ENCODE data around the gene CATSPERD.
A peak's percentile ranks its signal among the peaks of the same experiment; 100 is the strongest.
"Not testable (repeated sequence)": the region's sequence is repeated elsewhere in the genome, so short reads cannot be mapped to it uniquely, and the experiment has no call there.

CATSPERD gene

DNA sequence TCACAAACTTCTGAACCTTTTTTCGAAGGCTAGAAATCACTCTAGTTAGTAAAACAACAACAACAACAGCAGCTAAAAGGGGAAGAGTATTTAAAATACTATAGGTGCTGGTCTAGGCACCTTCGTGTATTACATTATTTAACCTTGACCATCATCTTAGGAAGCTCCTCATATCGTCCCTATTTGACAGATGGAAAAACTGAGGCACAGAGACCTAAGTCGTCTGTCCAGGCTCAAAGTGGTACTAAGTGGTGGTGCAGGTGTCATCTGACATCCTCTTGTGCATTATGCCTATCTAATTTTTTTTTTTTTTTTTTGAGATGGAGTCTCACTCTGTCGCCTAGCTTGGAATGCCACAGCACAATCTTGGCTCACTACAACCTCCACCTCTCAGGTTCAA lies 29.1 kb downstream of the CATSPERD start:
- TF ChIP-seq JUND (IDR thresholded peaks at IDR 0.05; ENCODE audit: low read depth), result no peak
- in situ Hi-C loops (cut with HindIII; ENCODE audit: low pct_unique_long_range_greater_than_20kb, low sequenced_read_pairs), result no loop called here
- DNase-seq (ENCODE audit: low read depth in 1 of 2, low spot score in 1 of 2), result no peak

DNA sequence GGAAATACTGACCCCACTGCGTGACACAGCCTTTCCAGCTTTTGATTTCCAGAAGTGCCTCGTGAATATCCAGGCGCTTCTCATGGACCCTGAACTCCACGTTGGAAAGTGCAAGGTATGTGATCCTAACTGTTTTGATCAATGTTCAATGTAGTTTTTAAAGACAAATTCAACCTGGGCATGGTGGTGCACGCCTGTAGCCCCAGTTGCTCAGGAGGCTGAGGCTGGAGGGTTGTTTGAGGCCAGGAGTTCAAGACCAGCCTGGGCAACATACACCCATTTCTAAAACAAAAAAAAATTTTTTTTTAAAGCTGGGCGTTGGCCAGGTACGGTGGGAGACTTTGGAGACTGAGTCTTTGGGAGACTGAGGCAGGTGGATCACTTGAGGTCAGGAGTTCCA lies 31.3 kb downstream of the CATSPERD start:
- in situ Hi-C loops (cut with HindIII; ENCODE audit: low pct_unique_long_range_greater_than_20kb, low sequenced_read_pairs), result no loop called here
- DNase-seq (ENCODE audit: low read depth in 1 of 2, low spot score in 1 of 2), result no peak
- TF ChIP-seq JUND (IDR thresholded peaks at IDR 0.05; ENCODE audit: low read depth), result no peak

DNA sequence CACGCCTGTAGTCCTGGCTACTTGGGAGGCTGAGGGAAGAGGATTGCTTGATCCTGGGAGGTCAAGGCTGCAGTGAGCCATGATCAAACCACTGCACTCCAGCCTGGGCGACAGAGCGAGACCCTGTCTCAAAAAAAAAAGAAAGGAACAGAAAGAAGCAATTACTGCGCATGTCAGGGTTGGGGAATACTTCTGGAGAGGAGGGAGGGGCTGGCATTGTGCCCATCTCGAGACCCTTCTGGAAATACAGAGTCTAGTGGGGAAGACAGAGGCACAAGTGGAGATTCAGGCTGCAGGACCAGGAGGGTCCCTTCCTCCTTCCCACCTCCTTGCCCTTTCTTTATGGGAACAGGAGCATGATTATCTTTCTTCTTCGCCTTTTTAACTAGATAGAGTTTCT lies 33.3 kb downstream of the CATSPERD start:
- no peak for TF ChIP-seq JUND (IDR thresholded peaks at IDR 0.05; ENCODE audit: low read depth)
- in situ Hi-C loops (cut with HindIII; ENCODE audit: low pct_unique_long_range_greater_than_20kb, low sequenced_read_pairs), result no loop called here
- no peak for DNase-seq (ENCODE audit: low read depth in 1 of 2, low spot score in 1 of 2)

DNA sequence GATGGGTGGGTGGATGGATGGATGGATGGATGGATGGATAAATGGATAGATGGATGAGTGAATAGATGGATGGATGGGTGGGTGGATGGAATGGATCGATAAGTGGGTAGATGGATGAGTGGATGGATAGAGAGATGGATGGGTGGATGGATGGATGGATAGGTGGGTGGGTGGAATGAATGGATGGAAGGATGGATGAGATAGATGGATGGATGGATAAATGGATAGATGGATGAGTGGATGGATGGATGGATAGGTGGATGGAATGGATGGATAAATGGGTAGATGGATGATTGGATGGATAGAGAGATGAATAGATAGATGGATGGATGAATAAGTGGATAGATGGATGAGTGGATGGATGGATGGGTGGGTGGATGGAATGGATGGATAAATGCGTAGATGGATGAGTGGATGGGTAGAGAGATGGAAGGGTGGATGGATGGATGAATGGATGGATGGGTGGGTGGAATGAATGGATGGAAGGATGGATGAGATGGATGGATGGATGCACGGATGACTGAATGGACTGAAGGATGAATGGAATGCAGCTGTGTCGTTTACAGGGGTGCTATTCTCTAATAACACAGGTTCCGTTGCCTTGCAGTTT lies 42.3 kb downstream of the CATSPERD start:
- in situ Hi-C loops (cut with HindIII; ENCODE audit: low pct_unique_long_range_greater_than_20kb, low sequenced_read_pairs), result no loop called here
- TF ChIP-seq JUND (IDR thresholded peaks at IDR 0.05; ENCODE audit: low read depth), result no peak
- no peak for DNase-seq (ENCODE audit: low read depth in 1 of 2, low spot score in 1 of 2)

DNA sequence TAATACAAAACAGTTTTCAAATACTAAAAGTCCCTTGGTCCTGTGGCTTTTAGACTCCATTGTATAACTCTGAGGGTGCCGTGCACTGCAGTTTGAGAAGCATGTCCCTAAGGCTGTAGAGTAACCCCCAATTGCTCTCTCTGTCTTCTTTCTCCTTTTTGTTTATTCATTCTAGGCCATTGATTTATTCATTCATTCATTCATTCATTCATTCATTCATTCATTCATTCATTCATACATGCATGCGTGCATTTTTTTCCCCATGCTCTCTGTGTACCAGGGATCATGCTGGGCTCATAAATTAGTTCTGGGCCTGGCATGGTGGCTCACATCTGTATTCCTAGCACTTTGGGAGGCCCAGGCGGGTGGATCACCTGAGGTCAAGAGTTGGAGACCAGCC lies 44.8 kb downstream of the CATSPERD start:
- TF ChIP-seq JUND (IDR thresholded peaks at IDR 0.05; ENCODE audit: low read depth), result no peak
- in situ Hi-C loops (cut with HindIII; ENCODE audit: low pct_unique_long_range_greater_than_20kb, low sequenced_read_pairs), result no loop called here
- DNase-seq (ENCODE audit: low read depth in 1 of 2, low spot score in 1 of 2), result no peak

DNA sequence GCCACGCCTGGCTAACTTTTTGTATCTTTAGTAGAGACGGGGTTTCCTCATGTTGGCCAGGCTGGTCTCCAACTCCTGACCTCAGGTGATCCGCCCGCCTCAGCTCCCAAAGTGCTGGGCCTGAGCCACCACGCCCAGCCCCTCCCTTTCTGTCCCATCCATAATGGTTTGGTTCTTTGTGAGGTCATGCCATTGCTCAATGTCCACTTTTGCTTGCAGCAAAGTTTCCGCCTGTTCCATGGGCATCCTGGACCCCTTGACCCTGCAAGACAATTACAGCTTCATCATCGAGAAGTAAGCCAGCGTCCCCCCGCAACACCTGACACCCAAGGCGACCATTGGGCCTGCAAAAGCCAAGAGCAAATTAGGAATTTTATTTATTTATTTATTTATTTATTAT lies 47.5 kb downstream of the CATSPERD start:
- TF ChIP-seq JUND (IDR thresholded peaks at IDR 0.05; ENCODE audit: low read depth), result no peak
- in situ Hi-C loops (cut with HindIII; ENCODE audit: low pct_unique_long_range_greater_than_20kb, low sequenced_read_pairs), result no loop called here
- no peak for DNase-seq (ENCODE audit: low read depth in 1 of 2, low spot score in 1 of 2)

DNA sequence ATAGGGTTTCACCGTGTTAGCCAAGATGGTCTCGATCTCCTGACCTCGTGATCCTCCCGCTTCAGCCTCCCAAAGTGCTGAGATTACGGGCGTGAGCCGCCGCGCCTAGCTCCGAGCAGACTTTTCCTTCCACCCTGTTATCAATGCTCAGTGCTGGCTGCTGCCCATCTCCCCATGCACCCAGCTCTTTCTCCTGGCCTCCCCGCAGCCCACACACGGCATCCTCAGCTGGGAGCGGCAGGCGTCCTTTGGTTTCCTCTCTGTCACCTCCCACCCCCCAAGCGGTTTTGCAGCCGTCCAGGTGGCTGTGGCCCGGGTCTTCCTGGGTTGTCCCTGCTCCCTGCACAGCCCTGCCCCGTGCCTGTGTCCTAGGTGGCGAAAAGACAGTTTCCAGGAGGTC lies 52.0 kb downstream of the CATSPERD start:
- DNase-seq (ENCODE audit: low read depth in 1 of 2, low spot score in 1 of 2), result no peak
- in situ Hi-C loops (cut with HindIII; ENCODE audit: low pct_unique_long_range_greater_than_20kb, low sequenced_read_pairs), result no loop called here
- TF ChIP-seq JUND (IDR thresholded peaks at IDR 0.05; ENCODE audit: low read depth), result no peak

DNA sequence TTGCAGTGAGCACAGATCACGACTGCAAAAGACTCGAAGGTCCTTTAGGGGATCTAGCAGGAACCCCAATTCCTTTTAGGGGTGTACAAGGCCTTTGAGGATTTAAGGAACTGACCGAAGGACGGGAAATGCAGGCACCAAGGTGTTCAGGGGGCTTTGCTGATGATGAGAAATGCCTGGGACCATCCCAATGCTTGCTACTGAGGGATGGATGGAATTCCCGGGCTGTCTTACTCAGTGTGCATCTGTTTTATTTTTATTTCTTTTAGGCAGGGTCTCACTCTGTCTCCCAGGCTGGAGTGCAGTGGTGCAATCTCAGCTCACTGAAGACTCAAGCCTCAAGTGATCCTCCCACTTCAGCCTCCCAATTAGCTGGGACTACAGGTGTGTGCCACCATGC lies 52.8 kb downstream of the CATSPERD start:
- no peak for TF ChIP-seq JUND (IDR thresholded peaks at IDR 0.05; ENCODE audit: low read depth)
- no peak for DNase-seq (ENCODE audit: low read depth in 1 of 2, low spot score in 1 of 2)
- in situ Hi-C loops (cut with HindIII; ENCODE audit: low pct_unique_long_range_greater_than_20kb, low sequenced_read_pairs), result no loop called here

DNA sequence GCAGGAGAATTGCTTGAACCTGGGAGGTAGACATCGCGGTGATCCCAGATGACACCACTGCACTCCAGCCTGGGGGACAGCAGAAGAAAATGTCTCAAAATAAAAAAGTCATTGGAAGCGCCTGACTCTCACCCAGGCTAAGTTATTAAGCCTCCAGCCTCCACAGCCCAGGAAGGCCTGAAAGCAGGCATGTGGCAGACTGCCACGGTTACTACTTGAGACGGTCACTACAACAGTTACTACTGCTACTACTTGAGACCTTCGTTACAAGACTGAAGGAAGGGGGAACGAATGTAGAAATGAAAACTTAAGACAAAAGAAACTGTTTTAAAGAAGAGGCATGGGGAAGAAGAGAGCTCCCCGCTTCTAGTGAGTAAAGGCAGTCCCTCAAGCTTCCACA lies 54.5 kb downstream of the CATSPERD start:
- no peak for TF ChIP-seq JUND (IDR thresholded peaks at IDR 0.05; ENCODE audit: low read depth)
- no peak for DNase-seq (ENCODE audit: low read depth in 1 of 2, low spot score in 1 of 2)
- in situ Hi-C loops (cut with HindIII; ENCODE audit: low pct_unique_long_range_greater_than_20kb, low sequenced_read_pairs), result no loop called here

DNA sequence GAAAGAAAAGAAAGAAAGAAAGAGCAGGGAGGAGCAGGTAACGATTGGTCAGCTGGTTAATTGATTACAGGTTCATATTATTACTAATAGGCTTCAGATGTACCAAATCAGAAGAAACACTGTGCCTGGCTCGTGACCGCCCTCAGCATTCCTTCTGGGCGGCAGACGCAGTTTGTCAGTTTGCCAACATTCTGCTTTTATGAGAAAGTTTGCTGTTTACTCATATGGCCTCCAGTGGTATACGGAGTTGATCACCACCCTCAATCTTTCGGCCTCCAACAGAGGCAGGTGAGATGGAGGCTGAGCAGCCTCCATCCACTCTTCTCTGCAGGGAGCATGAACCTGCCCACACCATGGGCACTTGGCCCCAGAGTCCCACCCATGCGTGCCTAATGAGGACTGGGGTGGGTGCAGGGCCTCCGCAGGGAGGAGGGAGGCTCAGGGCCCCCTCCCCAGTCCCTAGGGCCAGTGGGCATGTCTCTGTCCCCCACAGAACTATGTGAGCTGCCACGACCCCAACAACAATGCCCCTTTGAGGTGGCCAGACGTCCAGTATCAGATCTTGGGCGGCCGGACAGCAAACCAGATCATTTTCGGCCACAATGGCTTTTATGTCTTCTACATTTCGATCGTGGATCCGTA lies 55.4 kb downstream of the CATSPERD start:
- no peak for TF ChIP-seq JUND (IDR thresholded peaks at IDR 0.05; ENCODE audit: low read depth)
- peak in 1 of 2 experiments; percentile 48 for DNase-seq (ENCODE audit: low read depth in 1 of 2, low spot score in 1 of 2)
- in situ Hi-C loops (cut with HindIII; ENCODE audit: low pct_unique_long_range_greater_than_20kb, low sequenced_read_pairs), result no loop called here

DNA sequence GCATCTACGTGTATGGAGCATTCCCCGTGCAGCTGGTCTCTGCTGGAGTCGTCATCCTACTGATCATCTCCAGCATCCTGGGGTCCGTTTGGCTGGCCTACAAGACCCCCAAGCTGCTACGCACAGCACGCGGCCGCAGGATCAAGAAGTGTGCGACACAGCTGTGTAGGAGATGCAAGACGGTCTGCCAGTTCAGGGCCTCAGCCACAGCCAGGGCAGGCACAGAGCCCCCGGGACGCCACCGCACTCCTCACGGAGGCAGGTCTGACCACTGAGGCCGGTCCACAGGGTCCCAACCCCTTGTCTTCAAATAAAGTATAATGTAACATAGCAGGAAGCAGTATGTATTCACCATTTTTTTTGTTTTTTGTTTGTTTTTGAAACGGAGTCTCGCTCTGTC lies 58.0 kb downstream of the CATSPERD start:
- TF ChIP-seq JUND (IDR thresholded peaks at IDR 0.05; ENCODE audit: low read depth), result no peak
- in situ Hi-C loops (cut with HindIII; ENCODE audit: low pct_unique_long_range_greater_than_20kb, low sequenced_read_pairs), result no loop called here
- DNase-seq (ENCODE audit: low read depth in 1 of 2, low spot score in 1 of 2), result no peak

DNA sequence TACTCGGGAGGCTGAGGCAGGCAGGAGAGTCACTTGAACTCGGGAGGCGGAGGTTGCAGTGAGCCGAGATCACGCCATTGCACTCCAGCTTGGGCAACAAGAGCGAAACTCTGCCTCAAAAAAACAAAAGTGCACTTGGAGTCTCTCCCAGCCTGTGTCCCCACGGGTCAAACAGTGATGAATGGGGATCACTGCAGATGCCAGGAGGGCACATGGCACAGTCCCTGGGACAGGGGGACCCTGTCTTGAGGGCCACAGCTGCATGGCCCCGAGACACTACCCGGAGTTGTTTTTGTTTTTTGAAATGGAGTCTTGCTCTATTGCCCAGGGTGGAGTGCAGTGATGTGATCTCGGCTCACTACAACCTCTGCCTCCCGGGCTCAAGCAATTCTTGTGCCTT lies 60.5 kb downstream of the CATSPERD start:
- DNase-seq (ENCODE audit: low read depth in 1 of 2, low spot score in 1 of 2); in situ Hi-C loops (cut with HindIII; ENCODE audit: low pct_unique_long_range_greater_than_20kb, low sequenced_read_pairs): not testable (repeated sequence)

DNA sequence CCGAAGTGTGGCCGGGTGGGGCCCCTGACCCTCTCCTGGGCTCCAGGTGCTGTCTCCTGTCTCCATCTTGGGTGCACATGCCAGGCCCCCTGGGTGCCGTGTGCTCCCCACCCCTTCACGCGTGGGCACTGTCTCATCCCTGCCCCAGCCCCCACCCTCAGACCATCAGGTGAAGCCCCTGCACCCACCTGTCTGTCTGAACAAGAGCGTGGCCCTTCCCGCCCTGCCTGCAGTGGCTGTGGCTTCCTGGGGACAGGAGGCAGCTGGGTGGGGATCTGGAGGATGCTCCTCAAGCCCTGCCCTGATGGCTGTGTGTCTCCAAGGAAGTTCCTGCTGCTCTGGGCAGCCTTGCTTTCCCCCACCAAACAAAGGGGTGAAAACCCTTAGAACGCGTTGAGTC lies 61.9 kb downstream of the CATSPERD start:
- TF ChIP-seq JUND (IDR thresholded peaks at IDR 0.05; ENCODE audit: low read depth), result no peak
- DNase-seq (ENCODE audit: low read depth in 1 of 2, low spot score in 1 of 2), result no peak
- in situ Hi-C loops (cut with HindIII; ENCODE audit: low pct_unique_long_range_greater_than_20kb, low sequenced_read_pairs), result no loop called here

Data from T47D (cell line).